Stimulated activated naive CD8-positive, alpha-beta T cell treated with anti-CD3 and anti-CD28 coated beads, Interleukin-15, Interleukin-2, amounts not matched to agents 100 U/mL and 50 U/mL, for 24 hours (primary cell): ENCODE measurements around the gene TMEM14A.
A peak's percentile ranks its signal among the peaks of the same experiment; 100 is the strongest.
"Not testable (repeated sequence)": the region's sequence is repeated elsewhere in the genome, so short reads cannot be mapped to it uniquely, and the experiment has no call there.

Experiments used
- ATAC-seq: fragments of 150-1000 bp; cut with Tn5 transposase; one replicate; pipeline ENCODE4 v1.10.0; 2021
- DNase-seq: peaks from one replicate; pipeline ENCODE4 v3.0.0; 2021

The TMEM14A gene

DNA sequence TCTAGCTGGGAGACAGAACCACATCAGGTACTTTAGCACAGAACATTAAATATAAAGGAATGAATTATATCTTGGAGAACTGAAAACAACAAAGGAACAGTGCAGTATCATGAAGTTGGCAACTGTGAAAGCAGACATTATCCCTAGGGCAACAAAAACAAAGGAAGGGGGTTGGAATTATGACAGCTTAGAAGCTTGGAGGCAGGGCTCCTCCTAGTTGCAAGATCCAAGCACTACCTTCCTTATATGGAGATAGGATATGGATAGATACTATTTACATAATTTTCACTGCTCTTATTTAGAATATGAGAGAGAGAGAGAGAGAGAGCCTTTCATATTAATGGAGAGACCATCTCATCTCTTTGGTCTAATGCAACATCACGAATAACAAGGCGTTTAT lies 27.0 kb downstream of the TMEM14A start:
- DNase-seq, result no peak
- no peak for ATAC-seq

DNA sequence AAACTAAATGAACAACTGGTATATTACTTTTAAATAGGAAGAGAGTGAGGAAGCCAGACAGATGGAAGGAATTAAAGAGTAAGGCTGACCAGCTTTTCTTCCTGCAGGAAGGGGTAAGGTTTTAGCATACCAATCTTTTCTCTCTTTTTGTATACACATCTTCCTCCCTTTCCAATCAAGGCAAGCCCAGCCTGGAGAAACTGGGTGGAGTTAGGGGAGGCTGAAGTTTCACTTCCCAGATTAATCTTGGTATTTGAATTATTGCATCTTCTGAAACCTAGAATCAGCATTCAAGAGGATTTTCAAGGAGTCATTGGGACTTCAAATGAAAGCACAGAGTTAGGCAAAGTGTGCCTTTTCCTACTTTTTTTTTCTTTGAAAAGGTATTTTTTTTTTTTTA lies 33.1 kb downstream of the TMEM14A start:
- ATAC-seq (no peak), DNase-seq (no peak)

DNA sequence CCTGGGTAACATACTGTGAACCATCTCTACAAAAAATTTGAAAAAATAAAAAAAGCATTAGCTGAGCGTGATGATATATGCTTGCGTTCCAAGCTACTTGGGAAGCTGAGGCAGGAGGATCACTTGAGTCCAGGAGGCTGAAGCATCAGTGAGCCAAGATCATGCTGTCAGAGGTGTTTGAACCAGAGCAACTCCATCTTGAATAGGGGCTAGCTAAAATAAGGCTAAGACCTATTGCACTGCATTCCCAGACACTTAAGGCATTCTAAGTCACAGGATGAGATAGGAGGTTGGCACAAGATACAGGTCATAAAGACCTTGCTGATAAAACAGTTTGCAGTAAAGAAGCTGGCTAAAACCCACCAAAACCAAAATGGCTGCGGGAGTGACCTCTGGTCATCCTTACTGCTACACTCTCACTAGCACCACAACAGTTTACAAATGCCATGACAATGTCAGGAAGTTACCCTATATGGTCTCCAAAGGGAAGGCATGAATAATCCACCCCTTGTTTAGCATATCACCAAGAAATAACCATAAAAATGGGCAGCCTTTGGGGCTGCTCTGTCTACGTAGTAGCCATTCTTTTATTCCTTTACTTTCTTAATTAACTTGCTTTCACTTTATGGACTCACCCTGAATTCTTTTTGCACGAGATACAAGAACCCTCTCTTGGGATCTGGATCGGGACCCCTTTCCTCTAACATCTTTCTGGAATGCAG lies 34.0 kb downstream of the TMEM14A start:
- not testable (repeated sequence) for ATAC-seq, DNase-seq

DNA sequence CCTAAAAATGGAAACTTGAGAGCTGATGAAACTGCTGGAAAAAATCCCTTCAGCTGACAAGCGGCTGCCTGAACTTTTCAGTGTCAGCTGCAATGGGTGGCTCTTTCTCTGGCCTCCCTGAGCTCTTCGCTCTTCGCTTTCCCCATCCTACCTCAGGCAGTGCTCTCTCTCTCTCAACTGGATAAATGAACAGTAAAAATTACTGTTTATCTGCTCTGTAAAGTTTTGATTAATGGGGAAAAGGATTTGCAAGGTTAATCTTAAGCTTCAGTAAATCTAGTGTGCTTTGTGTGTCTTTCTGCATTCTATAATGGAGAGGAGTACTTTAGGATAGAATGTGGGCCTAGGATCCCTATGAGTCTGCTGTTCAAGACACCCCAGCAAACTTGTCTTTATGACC lies 35.1 kb downstream of the TMEM14A start:
- DNase-seq (no peak), ATAC-seq (no peak)

DNA sequence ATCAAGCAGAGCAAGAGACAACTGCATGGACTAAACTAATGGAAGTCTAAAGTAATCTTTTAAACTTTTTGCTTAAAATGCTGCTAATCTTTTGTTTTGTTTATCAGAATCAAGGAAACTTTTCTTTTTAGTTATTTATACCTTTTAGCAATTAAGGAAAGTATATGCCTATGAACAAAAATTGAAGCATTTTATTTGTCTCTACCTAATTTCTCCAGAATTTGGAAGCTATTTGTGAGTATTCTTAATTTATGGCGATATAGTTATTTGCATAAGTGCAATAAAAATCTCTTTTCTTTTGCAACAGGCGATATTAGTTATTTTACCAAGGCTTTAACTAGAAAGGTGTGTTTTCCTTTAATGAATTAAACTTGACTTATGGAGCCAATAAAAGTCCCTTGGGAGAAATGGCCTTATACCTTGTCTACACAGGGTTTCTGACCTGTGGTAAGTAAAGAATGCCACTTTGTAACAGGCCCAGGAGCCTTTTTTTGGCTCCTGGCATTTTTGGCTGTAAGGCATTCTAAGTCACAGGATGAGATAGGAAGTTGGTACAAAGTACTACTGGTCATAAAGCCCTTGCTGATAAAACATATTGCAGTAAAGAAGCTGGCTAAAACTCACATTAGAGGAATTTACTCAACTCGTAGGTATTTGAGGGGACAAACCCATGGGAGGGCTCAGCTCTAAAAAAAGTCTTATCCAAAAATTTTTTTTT lies 37.2 kb downstream of the TMEM14A start:
- DNase-seq (no peak), ATAC-seq (no peak)

DNA sequence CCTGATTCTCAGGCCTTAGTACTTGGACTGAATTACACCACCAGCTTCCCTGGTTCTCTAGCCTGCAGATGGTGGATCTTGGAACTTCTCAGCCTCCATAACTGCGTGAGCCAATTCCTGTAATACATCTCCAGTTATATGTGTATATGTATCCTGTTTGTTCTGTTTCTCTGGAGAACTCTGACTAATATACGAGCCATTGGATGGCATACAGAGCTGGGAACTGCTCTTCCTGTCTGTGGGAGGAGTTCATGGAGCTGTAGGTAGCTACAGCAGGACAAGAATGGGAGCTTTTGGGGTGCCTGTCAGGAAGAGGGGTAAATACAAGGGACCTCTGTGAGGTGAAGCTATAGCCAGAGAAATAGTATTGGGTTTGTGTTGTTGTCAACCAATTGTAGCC lies 41.2 kb downstream of the TMEM14A start:
- DNase-seq, result no peak
- ATAC-seq, result no peak

DNA sequence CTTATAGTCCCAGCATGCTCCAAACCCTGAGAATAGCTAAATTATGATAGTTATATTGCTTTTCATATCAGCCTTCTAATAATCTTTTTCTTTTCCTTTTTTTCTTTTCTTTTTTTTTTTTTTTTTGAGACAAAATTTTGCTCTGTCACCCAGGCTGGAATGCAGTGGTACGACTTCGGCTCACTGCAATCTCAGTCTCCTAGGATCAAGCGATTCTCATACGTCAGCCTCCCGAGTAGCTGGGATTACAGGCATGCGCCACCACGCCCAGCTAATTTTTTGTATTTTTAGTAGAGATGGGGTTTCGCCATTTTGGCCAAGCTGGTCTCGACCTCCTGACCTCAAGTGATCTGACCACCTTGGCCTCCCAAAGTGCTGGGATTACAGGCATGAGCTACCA lies 43.8 kb downstream of the TMEM14A start:
- not testable (repeated sequence) for ATAC-seq, DNase-seq

DNA sequence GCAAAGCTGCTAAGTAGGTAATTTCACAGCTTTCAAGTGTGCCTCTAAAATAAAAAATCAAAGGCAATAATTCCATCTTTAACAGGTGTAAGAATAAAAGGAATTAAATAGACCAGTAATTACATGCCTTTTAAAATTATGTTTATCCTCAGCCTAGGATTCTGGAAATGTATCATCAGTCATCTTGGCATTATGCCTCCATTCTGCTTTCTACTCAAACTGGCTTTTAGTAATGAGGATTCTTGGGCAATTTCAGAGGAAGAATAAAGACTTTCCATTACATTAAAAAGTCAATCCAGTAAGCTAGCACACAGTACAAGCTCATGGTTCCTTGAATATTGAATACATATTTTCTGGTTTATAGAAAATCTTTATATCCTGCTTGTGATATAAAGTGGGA lies 47.6 kb downstream of the TMEM14A start:
- DNase-seq, result no peak
- no peak for ATAC-seq

DNA sequence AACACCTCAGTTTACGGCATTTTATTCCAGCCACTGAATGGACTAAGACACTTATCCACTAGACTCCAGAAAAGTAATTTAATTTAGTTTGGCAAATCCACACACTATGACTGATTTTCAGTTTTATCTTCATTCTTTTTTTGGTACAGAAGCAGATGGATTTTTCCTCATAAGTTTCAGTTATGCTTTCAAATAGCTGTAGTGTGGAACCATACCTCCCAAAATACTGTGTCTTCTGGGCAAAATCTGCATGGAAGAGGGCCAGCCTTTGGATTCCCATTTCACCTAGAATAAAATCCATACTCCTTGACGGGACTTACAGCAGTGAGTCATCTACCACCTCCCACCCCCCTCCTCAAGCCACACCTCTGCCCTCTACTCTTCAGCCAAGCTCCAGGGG lies 49.4 kb downstream of the TMEM14A start:
- no peak for DNase-seq
- no peak for ATAC-seq

DNA sequence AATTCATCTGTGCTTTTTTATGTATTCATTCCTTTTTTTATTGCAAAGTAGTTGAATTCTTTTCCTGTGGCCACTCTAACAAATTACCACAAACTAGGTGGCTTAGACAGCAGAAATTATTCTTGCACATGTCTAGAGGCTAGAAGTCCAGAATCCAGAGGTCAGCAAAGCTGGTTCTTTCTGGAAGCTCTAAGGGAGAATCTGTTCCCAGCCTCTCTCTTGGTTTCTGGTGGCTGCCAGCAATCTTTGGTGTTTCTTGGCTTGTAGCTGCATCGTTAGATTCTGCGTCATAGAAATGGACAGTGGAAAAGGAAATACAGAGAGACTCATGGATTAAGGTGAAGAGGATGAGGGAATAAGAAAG lies 53.1 kb downstream of the TMEM14A start:
- ATAC-seq (no peak), DNase-seq (no peak)

DNA sequence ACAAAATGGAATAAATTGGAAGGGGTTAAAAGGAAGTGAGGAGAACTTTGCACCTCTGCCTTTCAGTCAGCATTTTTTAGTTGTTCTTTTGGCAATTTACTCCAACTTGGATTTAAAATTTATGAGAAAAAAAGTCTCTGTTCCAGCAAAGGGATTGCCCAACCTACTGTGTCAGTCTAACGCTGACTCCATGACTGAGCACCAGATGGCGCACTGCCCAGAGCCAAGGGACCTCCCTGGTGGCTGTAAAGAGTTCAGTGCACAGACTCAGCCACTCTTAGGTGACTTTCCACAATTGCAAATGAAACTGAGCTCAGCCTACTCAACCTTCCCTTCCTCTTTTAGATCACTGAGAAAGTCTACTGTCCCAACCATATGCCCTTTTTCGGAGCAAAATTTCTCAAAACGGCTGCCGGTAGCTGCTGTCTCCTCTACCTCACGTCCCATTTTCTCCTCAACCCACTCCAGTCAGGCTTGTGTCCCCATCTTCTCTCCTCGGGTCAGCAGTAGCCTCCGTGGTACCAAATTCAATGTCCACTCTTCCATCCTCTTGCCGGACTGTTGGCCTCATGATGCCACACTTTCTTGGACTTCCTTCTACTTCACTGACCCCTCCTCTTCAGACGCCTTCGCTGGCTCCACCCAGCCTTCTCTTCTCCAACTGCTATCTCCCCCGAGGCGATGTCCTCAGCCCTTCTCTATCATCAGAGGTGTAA lies 53.7 kb downstream of the TMEM14A start:
- peak; percentile 64 for DNase-seq
- peak; percentile 90 for ATAC-seq

DNA sequence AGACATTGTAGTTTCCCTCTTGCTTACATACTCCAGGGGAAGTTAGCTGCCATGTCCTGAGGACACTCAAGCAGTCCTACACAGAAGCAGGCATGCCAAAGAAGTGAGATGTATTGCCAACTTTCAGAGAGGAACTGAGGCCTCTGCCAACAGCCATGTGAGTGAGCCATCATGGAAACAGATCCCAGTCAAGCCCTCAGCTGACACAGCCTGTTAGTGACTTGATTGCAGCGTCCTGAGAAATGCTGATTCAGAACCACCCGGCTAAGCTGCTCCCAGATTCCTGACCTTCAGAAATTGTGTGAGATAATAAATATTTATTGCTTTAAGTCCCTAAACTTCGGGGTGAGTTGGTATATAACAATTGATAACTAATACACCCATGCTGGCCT lies 54.2 kb downstream of the TMEM14A start:
- DNase-seq (no peak), ATAC-seq (no peak)

DNA sequence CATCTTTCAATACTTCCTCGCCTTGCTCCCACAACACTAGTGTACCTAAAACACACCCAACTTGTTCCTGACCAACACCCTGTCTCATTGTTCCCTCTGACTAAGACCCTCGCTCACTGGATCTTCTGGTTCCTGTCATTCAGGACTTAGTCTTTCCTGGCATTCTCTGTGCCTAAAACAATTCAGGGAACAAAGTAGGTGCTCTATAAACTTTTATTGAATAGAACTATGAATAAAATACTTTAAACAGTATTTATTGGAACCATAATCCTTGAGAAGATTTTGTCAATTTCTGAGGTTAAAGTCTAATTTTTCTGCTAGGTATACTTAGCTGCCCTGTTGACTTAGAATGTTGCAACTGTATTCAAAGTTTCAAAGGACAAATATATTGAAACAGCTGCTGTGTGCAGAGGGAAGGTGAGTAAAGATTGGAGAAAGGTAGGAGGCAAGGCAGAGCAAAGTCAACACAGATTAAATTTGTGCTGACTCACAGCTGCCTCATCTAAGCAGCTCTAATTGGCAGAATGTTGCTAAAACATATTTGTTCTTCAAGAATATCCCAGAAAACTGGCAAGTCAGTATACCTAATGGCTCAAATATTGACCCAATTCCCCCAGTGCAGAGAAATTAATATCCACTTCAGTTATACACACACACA lies 54.8 kb downstream of the TMEM14A start:
- ATAC-seq (no peak), DNase-seq (no peak)

DNA sequence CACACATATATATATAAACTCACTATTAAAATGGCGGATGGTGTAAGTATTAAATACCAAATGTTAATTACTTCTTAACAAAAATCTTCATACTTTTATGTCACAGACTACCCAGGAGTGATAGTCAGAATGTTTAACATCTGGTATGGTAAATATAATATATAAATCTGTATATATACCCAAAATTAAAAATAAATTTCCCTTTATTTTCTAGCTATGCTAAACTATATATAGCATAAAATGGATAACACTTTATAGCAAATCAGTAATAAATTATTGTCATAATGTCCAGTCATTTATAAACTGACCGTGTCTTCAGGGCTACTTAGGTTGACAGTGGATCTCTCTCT lies 55.3 kb downstream of the TMEM14A start:
- ATAC-seq (no peak), DNase-seq (no peak)

DNA sequence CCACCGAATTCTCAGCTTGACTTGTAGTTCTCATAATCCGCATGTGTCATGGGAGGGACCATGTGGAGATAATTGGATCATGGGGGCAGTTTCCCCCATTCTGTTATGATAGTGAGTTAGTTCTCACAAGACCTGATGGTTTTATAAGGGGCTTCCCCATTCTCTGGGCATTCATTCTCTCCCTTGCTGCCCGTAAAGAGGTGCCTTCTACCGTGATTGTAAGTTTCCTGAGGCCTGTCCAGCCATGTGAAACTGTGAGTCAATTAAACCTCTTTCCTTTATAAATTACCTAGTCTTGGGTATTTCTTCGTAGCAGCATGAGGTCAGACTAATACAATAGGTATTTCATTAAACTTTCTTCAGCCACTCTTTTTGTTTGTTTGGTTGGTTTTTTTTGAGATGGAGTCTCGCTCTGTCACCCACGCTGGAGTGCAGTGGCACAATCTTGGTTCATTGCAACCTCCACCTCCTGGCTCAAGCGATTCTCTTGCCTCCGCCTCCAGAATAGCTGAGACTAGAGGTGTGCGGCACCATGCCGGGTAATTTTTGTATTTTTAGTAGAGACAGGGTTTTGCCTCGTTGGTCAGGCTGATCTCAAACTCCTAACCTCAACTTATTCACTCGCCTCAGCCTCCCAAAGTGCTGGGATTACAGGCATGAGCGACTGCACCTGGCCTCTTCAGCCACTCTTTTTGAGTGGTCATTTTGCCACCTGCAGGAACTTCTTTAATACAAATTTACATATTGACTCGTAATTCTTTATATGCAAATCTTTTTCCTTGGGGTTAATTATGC lies 56.0 kb downstream of the TMEM14A start:
- ATAC-seq (no peak), DNase-seq (no peak)

DNA sequence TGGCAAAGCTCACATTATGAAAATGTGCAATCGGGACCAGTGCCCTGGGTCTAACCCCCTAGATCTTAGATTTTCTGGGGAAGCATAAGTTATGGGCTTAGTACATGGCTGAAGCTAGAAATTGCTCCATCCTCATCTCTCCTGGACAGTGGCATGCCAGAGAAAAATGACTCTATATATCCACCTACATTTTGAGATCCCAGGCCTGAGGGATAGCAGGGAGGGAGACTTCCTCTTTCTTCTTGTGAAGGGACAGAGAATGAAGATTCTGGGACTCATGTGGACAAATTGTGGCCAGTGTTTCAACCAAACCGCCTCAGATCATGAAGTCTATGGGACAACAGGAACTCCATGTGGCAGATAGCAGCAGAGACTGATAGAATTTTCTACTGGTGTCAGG lies 57.0 kb downstream of the TMEM14A start:
- DNase-seq, result no peak
- ATAC-seq, result no peak

DNA sequence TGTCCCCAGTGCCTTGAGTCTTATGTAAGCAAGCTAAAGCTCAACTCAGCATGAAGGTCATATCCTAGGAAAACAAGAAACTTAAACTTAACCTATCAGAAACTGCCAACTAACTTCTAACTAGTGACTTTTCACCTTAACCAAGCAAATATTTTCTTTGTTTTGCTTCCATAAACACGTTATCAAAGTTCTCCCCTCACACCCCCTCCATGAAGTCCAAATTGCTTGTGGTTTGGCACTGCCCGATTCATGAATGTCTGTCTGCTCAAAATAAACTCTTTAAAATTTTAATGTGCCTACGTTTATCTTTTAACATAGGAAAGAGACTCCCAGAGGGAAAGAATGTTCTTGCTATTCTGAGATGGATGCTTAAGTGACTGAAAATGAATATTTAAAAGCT lies 57.5 kb downstream of the TMEM14A start:
- no peak for DNase-seq

DNA sequence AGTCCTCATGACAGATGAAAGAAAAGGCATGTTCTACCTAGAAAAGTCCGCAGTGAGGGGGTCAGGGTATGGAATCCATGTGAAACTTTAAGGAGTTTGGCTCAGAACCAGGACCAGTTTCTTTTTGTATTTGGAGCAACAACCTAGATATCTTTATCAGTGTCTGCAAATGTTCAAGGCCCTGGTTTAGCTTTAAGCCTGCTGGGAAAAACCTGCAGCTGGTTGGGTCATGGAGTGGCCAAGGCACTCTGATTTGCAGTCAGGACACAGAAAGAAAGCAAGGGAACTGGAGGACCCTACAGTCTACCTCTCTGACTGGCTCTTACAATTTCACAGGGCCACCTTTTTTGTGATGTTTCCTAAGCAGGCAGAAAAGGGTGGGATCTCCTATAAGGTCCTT lies 58.7 kb downstream of the TMEM14A start:
- DNase-seq, result no peak
- ATAC-seq, result no peak

More for the DNA sequence above, 57.5 kb downstream of the TMEM14A start:
- no peak for ATAC-seq

DNA sequence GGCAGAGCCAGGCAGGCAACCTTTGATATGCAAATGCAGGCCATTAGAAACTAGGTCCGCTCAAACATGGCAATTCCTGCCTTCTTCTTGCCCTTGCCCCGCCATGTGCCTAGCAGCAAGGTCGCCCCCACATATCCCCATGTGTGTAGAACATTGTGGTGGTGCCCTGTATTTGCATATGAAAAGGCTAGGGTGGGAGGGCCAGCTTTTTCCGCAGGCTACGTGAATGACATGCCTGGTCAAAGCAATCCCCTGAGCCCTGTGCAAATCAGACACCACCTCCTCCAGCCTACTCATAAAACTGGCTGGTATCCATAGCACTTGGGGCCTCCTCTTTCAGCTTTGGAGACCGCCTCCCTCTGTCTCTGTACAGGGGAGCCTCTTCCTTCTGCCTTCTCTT lies 60.8 kb downstream of the TMEM14A start:
- ATAC-seq (no peak), DNase-seq (no peak)

DNA sequence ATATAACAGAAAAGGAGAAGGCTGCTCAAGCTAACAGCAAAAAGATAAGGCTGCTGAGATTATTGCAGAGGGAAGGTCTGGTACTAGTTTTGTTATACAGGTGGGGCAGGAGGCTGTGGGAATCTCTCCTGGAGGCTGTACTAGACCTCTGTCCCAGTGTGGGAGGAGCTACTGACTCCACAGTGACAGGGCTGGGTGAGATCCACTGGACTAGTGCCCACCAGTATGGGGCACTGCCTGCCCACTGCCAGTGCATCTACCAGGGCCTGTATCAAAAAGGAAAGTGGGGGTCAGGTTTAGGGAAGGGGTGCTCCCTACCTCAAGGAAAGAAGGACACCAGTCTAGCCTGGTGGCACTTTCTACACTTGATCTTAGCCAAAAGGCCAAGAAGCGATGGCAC lies 62.3 kb downstream of the TMEM14A start:
- no peak for ATAC-seq
- DNase-seq, result no peak

DNA sequence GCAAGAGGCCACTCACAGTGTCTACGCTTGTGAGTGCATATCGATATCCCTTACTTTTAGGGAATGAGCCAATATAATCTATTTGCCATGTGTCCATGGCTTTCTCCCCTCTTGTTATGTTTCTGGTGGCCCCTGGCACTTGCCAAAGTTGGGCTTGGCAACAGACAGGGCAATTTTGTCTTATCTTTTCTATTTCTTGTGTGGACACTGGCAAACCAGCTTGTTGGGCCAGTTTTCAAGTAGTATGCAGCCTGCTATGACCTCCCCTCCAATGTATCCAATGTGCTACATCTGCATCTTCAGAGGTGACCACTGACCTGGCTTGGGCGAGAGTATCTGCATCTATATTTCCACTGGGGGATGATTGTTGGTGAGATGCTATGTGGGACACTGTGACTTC lies 63.2 kb downstream of the TMEM14A start:
- no peak for DNase-seq
- ATAC-seq, result no peak

DNA sequence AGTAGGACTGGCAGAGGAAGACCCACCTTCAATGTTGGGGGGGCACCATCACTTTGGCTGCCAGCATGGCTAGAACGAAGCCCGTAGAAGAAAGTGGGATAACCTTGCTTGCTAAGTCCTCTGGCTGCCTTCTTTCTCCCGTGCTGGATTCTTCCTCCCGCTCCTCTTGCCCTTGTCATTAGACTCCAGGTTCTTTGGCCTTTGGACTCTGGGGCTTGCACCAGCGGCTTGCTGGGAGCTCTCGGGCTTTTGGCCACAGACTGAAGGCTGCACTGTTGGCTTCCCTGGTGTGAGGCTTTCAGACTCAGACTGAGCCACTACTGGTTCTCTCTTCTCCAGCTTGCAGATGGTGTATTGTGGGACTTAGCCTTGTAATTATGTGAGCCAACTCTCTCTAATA lies 64.2 kb downstream of the TMEM14A start:
- ATAC-seq, result no peak
- no peak for DNase-seq
